ENCODE measurements around the gene MTRR. TPM values are rescaled to one million over a fixed set of nuclear protein-coding genes. Genes with fewer than 3 reads are reported as not detected.

MTRR gene
- total RNA-seq, 3 donors from 2014 or later: 50.5 to 53.7 (median 53.3) TPM

- intact Hi-C loops (cut with DNase I, micrococcal nuclease): no loop called here
- TF ChIP-seq CTCF (IDR thresholded peaks at IDR 0.05): no peak
- H3K4me1 ChIP-seq (ENCODE audit: low read depth): peaks cover 3% of the 10 kb centered on the region
- H3K9me3 ChIP-seq: no peaks in the 10 kb centered on the region
- H3K4me3 ChIP-seq: no peak overlapping the region
- peak; percentile 7 for ATAC-seq
- H3K36me3 ChIP-seq (ENCODE audit: low read depth): no peaks in the 10 kb centered on the region
- no peak for DNase-seq
Observed at GRCh38 chr5:7851240-7851592, 17.7 kb upstream of the MTRR start.

GRCh38 chr5:7851617-7852289 lies 17.2 kb upstream of the MTRR start:
- no peaks in the 10 kb centered on the region for H3K36me3 ChIP-seq (ENCODE audit: low read depth)
- DNase-seq (no peak), ATAC-seq (no peak)
- intact Hi-C loops (cut with DNase I, micrococcal nuclease): no loop called here
- H3K4me3 ChIP-seq: no peak overlapping the region
- H3K9me3 ChIP-seq: no peaks in the 10 kb centered on the region
- H3K4me1 ChIP-seq (ENCODE audit: low read depth): peaks cover 3% of the 10 kb centered on the region
- no peak for TF ChIP-seq CTCF (IDR thresholded peaks at IDR 0.05)

GRCh38 chr5:7852542-7852941 lies 16.4 kb upstream of the MTRR start:
- intact Hi-C loops (cut with DNase I, micrococcal nuclease): no loop called here
- no peak for ATAC-seq
- Histone ChIP-seq H3K4me3 (no peak overlapping the region), H3K4me1 (ENCODE audit: low read depth) (peaks cover 3% of the 10 kb centered on the region), H3K9me3 (no peaks in the 10 kb centered on the region), H3K36me3 (ENCODE audit: low read depth) (no peaks in the 10 kb centered on the region)
- no peak for DNase-seq
- no peak for TF ChIP-seq CTCF (IDR thresholded peaks at IDR 0.05)

- intact Hi-C loops (cut with DNase I, micrococcal nuclease): no loop called here
- no peaks in the 10 kb centered on the region for H3K36me3 ChIP-seq (ENCODE audit: low read depth)
- no peaks in the 10 kb centered on the region for H3K9me3 ChIP-seq
- no peak overlapping the region for H3K4me3 ChIP-seq
- no peak for DNase-seq
- peaks cover 3% of the 10 kb centered on the region for H3K4me1 ChIP-seq (ENCODE audit: low read depth)
- no peak for TF ChIP-seq CTCF (IDR thresholded peaks at IDR 0.05)
- ATAC-seq: no peak
Observed at GRCh38 chr5:7852988-7853387, 16.0 kb upstream of the MTRR start.

- DNase-seq (no peak), ATAC-seq (no peak)
- no peaks in the 10 kb centered on the region for H3K4me1 ChIP-seq (ENCODE audit: low read depth)
- no peak overlapping the region for H3K4me3 ChIP-seq
- TF ChIP-seq CTCF (IDR thresholded peaks at IDR 0.05): no peak
- no peaks in the 10 kb centered on the region for H3K9me3 ChIP-seq
- intact Hi-C loops (cut with DNase I, micrococcal nuclease): no loop called here
- no peaks in the 10 kb centered on the region for H3K36me3 ChIP-seq (ENCODE audit: low read depth)
Observed at GRCh38 chr5:7855611-7856010, 13.3 kb upstream of the MTRR start.

GRCh38 chr5:7856855-7857254 lies 12.1 kb upstream of the MTRR start:
- ATAC-seq: peak; percentile 62
- peak; percentile 31 for TF ChIP-seq CTCF (IDR thresholded peaks at IDR 0.05)
- Histone ChIP-seq H3K9me3 (no peaks in the 10 kb centered on the region), H3K36me3 (ENCODE audit: low read depth) (no peaks in the 10 kb centered on the region), H3K4me1 (ENCODE audit: low read depth) (no peaks in the 10 kb centered on the region), H3K4me3 (no peak overlapping the region)
- intact Hi-C loops (cut with DNase I, micrococcal nuclease): no loop called here
- no peak for DNase-seq

Measured in mucosa of descending colon (tissue), 3 donors.